GM19099 (cell line): ENCODE data around the gene EVL.

Experiments
- POLR2A ChIP-seq: IDR thresholded peaks from 3 replicates; pipeline ENCODE4 v1.6.1; 2011; ENCODE audit warnings: low read depth; ENCODE audit not compliant: insufficient read length; ENCODE audit errors: extremely low read depth

Gene EVL

GRCh38 chr14:100159094-100159864, 94.1 kb downstream of the EVL start, which contains the start of gene DEGS2:
Gene DEGS2 (minus strand): TSS chr14:100159645. CDS start chr14:100159587, 58 bp downstream.
- no peak for TF ChIP-seq POLR2A

GRCh38 chr14:100159865-100160533, 94.8 kb downstream of the EVL start:
- no peak for TF ChIP-seq POLR2A

GRCh38 chr14:100160534-100160916, 95.3 kb downstream of the EVL start:
- TF ChIP-seq POLR2A, result no peak

GRCh38 chr14:100165376-100165775, 100.2 kb downstream of the EVL start:
- no peak for TF ChIP-seq POLR2A

GRCh38 chr14:100165831-100166440, 100.7 kb downstream of the EVL start:
- no peak for TF ChIP-seq POLR2A

GRCh38 chr14:100168506-100168905, 103.3 kb downstream of the EVL start:
- no peak for TF ChIP-seq POLR2A

- TF ChIP-seq POLR2A, result no peak
These were observed 105.7 kb downstream of the EVL start for GRCh38 chr14:100170880-100171279.

GRCh38 chr14:100172811-100173210, 107.6 kb downstream of the EVL start:
- TF ChIP-seq POLR2A, result no peak

- no peak for TF ChIP-seq POLR2A
These were observed 108.1 kb downstream of the EVL start for GRCh38 chr14:100173353-100173752.

- TF ChIP-seq POLR2A, result no peak
These were observed 111.6 kb downstream of the EVL start for GRCh38 chr14:100176811-100177327.

GRCh38 chr14:100178691-100179090, 113.5 kb downstream of the EVL start:
- no peak for TF ChIP-seq POLR2A

GRCh38 chr14:100187247-100187833, 122.1 kb downstream of the EVL start:
- TF ChIP-seq POLR2A, result no peak

- TF ChIP-seq POLR2A, result no peak
These were observed 123.3 kb downstream of the EVL start for GRCh38 chr14:100188392-100189030.

- no peak for TF ChIP-seq POLR2A
These were observed 124.9 kb downstream of the EVL start for GRCh38 chr14:100190126-100190525.
